ENCODE data around the gene C2orf72.

DNA sequence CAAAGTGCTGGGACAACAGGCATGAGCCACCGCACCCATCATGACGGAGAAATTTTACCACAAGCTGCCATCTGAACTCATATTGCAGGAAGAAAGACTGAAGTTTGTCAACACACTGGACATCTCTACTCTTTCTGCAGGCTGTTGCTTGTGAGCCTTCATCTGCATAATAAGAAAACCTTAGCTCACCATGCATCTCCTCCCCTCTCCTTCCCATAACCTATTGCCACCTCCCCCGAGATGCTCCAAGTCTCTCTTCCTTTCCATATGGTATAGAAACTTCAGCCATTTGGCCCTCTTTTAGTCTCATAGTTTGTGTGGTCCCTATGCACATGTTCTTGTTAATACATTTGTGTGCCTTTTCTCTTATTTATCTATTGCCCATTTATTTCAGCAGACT lies 19.1 kb upstream of the C2orf72 start:
- TF ChIP-seq CTCF (IDR thresholded peaks at IDR 0.05; ENCODE audit: low read length) (no peak), EZH2 (optimal IDR thresholded peaks at IDR 0.05; ENCODE audit: low read depth, low read length) (no peak)
